Immature natural killer cell (primary cell): ENCODE results near the gene WDR83. TPM values are rescaled to one million over a fixed set of nuclear protein-coding genes. Genes with fewer than 3 reads are reported as not detected.

Source experiments
- DNase-seq, 3 donors: peaks; one replicate each; pipeline ENCODE4 v3.0.0; 2022; ENCODE audit warnings: mixed read lengths in 1 of 3
- H3K27ac Mint-ChIP-seq, 6 donors: one replicate each; pipeline ENCODE4 v1.8.0; 2020; ENCODE audit warnings: mixed read lengths in 6 of 6, mild to moderate bottlenecking in 5 of 6, inconsistent platforms in 4 of 6, moderate library complexity in 3 of 6
- H3K27me3 Mint-ChIP-seq, 3 donors: one replicate each; pipeline ENCODE4 v1.8.0; 2020 to 2021; ENCODE audit warnings: low read depth in 3 of 3, mild to moderate bottlenecking in 3 of 3, mixed read lengths in 3 of 3, moderate library complexity in 3 of 3, inconsistent platforms in 1 of 3
- H3K36me3 Mint-ChIP-seq, 3 donors: one replicate each; pipeline ENCODE4 v1.8.0; 2020; ENCODE audit warnings: mixed read lengths in 3 of 3, inconsistent platforms in 2 of 3, mild to moderate bottlenecking in 2 of 3
- H3K4me1 Mint-ChIP-seq, 2 donors: one replicate each; pipeline ENCODE4 v1.8.0; 2020; ENCODE audit warnings: inconsistent platforms in 2 of 2, mild to moderate bottlenecking in 2 of 2, mixed read lengths in 2 of 2, moderate library complexity in 1 of 2
- H3K4me3 Mint-ChIP-seq, 5 donors: one replicate each; pipeline ENCODE4 v1.8.0; 2020; ENCODE audit warnings: mild to moderate bottlenecking in 5 of 5, mixed read lengths in 5 of 5, inconsistent platforms in 3 of 5, moderate library complexity in 3 of 5
- H3K9me3 Mint-ChIP-seq, 6 donors: one replicate each; pipeline ENCODE4 v1.8.0; 2020; ENCODE audit warnings: mild to moderate bottlenecking in 6 of 6, mixed read lengths in 6 of 6, inconsistent platforms in 4 of 6, moderate library complexity in 3 of 6
- polyA plus RNA-seq, 3 donors: library from polyadenylated mRNA; unstranded; fragments of 300-500 nt; fragmentation: Illumina TruSeq; gene quantifications; one replicate each; pipeline ENCODE4 v1.2.3, GENCODE V29; 2021

Gene WDR83
- polyA plus RNA-seq, 3 donors from 2014 or later = 19.9 to 30.1 (median 23.2) TPM

DNA sequence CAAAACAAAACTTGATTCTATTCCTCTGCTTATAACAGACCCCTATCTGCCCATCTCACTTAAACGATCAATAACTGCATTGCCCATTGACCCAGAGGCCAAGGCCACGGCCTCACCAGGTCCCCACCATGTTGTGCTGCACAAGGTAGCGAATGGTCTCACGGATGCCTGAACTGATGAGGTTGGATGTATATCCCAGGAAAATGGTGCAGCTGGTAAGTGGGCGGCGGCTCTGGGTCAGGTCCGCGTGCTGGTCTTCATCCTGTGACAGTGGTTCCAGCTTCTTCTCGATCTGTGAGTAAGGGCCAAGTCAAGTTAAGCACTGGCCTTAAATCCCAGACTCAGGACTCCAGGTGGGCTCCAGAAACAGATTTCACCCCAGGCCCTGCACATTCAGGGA, 13.4 kb downstream of the WDR83 start:
- Mint-ChIP-seq H3K27me3 (peaks cover 14 to 22% (median 18%) of the 10 kb centered on the region in 3 donors), H3K36me3 (peaks cover 9 to 19% (median 11%) of the 10 kb centered on the region in 3 donors), H3K9me3 (no peaks in the 10 kb centered on the region), H3K27ac (peak overlapping the region in 4 of 6 donors; percentile 10 to 69 (median 31)), H3K4me1 (peaks cover 29 to 32% of the 10 kb centered on the region in 2 donors), H3K4me3 (peak overlapping the region; percentile 17 to 94 (median 60))
- DNase-seq = no peak

- H3K27ac Mint-ChIP-seq = peak within 1 kb of the TSS; percentile 93 to 98 (median 95)
- peaks cover 14 to 23% (median 22%) of the 10 kb centered on the region in 3 donors for H3K27me3 Mint-ChIP-seq
- H3K4me3 Mint-ChIP-seq = peak within 1 kb of the TSS; percentile 94 to 99 (median 96)
- peaks cover 27 to 30% of the 10 kb centered on the region in 2 donors for H3K4me1 Mint-ChIP-seq
- H3K9me3 Mint-ChIP-seq = no peaks in the 10 kb centered on the region
- H3K36me3 Mint-ChIP-seq = peaks cover 7 to 17% (median 9%) of the 10 kb centered on the region in 3 donors
- DNase-seq = peak; percentile 91 to 95 (median 93)
Observed at GRCh38 chr19:12681074-12681987, 14.7 kb downstream of the WDR83 start, which contains the start of gene DHPS. Gene DHPS (minus strand): TSS chr19:12681880. CDS start chr19:12681766, 114 bp downstream.

DNA sequence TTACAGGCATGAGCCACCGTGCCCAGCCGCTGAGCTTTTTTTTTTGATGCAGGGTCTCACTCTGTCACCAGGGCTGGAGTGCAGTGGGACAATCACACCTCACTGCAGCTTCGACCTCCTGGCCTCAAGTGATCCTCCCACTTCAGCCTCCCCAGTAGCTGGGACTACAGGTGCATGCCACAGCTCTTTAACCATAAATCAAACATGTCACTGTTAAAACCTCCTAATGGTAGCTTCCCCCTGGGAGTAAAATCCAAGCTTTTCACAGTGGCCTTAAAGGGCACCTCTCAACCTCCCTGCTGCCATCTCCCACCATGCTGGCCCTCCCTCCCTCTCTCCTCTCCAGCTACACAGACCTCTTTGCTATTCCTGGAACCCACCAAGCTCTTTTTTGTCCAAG, 19.2 kb downstream of the WDR83 start:
- Mint-ChIP-seq H3K4me3 (no peak overlapping the region), H3K36me3 (peaks cover 0 to 5% (median 4%) of the 10 kb centered on the region in 3 donors), H3K27me3 (peaks cover 14 to 23% (median 15%) of the 10 kb centered on the region in 3 donors), H3K9me3 (no peaks in the 10 kb centered on the region), H3K27ac (no peak overlapping the region), H3K4me1 (peaks cover 9% of the 10 kb centered on the region in 2 donors)
- no peak for DNase-seq

GRCh38 chr19:12687496-12688196, 21.0 kb downstream of the WDR83 start, which contains the start of gene GNG14:
Gene GNG14 (plus strand): TSS chr19:12687998. CDS start chr19:12688049, 51 bp downstream.
- H3K36me3 Mint-ChIP-seq = no peaks in the 10 kb centered on the region
- H3K4me1 Mint-ChIP-seq = no peaks in the 10 kb centered on the region
- H3K27ac Mint-ChIP-seq = no peak within 1 kb of the TSS

DNA sequence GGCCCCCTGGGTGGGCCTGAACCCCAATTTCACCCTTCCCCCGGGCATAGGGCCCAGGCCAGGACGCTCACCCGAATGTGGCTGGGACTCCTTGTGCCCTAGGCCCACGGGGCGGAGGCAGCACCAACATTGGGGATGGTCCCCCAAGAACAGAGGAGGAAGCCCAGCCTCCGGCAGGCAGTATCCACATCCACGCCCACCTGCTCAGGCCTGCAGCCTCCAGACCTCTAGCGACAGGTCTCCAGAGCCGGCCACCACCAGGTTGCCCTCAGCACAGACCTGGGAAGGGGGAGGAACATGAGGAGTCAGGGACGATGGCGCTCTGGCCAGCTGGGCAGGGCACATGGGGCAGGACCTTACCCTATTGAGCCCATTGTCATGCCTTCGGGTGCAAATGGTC, 22.4 kb downstream of the WDR83 start:
- H3K9me3 Mint-ChIP-seq = no peaks in the 10 kb centered on the region
- H3K27me3 Mint-ChIP-seq = peaks cover 2 to 6% (median 2%) of the 10 kb centered on the region in 3 donors
- no peaks in the 10 kb centered on the region for H3K36me3 Mint-ChIP-seq
- H3K4me3 Mint-ChIP-seq = no peak overlapping the region
- no peak overlapping the region for H3K27ac Mint-ChIP-seq
- H3K4me1 Mint-ChIP-seq = no peaks in the 10 kb centered on the region
- no peak for DNase-seq

More at GRCh38 chr19:12687496-12688196, 21.0 kb downstream of the WDR83 start, which contains the start of gene GNG14:
- H3K4me3 Mint-ChIP-seq = no peak within 1 kb of the TSS
- H3K9me3 Mint-ChIP-seq = no peaks in the 10 kb centered on the region
- peaks cover 2 to 9% (median 3%) of the 10 kb centered on the region in 3 donors for H3K27me3 Mint-ChIP-seq
- DNase-seq = no peak

GRCh38 chr19:12689581-12690216, 23.1 kb downstream of the WDR83 start:
- Mint-ChIP-seq H3K27ac (no peak overlapping the region), H3K4me3 (no peak overlapping the region), H3K9me3 (no peaks in the 10 kb centered on the region), H3K27me3 (peaks cover 2 to 4% (median 2%) of the 10 kb centered on the region in 3 donors), H3K36me3 (no peaks in the 10 kb centered on the region), H3K4me1 (no peaks in the 10 kb centered on the region)
- DNase-seq = no peak

DNA sequence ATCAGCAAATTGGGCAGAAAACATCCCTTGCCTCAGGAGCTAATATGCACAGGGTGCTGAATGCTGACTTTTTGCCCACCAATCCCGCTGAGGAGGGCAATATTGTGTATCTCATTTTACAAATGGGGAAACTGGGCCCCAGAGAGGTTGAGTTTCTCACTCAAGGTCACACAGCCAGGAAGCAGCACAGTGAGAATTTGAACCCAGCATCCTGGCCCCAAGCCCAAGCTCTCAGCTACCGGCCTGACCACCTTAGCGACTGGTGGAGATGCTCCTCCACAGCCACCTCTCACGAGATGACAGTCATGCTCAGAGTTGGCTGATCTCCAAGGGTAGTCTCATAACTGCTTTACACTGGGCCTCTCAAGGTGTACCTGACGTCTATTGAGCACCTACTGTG, 26.4 kb downstream of the WDR83 start:
- Mint-ChIP-seq H3K27ac (no peak overlapping the region), H3K9me3 (no peaks in the 10 kb centered on the region), H3K4me3 (no peak overlapping the region)

GRCh38 chr19:12694641-12695040, 28.0 kb downstream of the WDR83 start:
- H3K27ac Mint-ChIP-seq = no peak overlapping the region
- peaks cover 0 to 3% (median 0%) of the 10 kb centered on the region in 3 donors for H3K36me3 Mint-ChIP-seq
- no peaks in the 10 kb centered on the region for H3K9me3 Mint-ChIP-seq
- H3K27me3 Mint-ChIP-seq = peaks cover 3 to 8% (median 6%) of the 10 kb centered on the region in 3 donors
- peak overlapping the region in 1 of 5 donors; percentile 94 for H3K4me3 Mint-ChIP-seq
- no peak for DNase-seq
- peaks cover 11 to 14% of the 10 kb centered on the region in 2 donors for H3K4me1 Mint-ChIP-seq

More for the DNA sequence above, 26.4 kb downstream of the WDR83 start:
- Mint-ChIP-seq H3K36me3 (no peaks in the 10 kb centered on the region), H3K4me1 (peaks cover 9% of the 10 kb centered on the region in 2 donors), H3K27me3 (peaks cover 3 to 8% (median 4%) of the 10 kb centered on the region in 3 donors)
- no peak for DNase-seq

DNA sequence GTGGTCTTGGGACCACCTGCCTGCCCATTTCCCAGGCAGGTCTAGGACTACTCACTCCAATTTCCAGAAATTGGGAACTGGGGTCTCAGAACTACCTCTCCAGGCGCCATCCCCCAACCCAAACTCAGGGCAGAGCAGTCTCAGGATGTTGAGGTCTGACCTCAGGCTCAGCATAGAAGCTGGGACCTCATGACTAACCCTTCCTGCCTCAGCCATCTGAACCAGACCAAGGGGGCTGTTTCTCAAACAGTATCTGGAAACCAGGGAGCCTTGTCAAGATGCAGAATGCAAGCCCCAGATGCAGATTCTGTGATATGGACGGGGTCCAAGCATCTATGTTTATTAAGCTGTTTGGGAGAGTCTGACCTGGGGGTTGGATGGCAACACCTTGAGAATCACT, 28.5 kb downstream of the WDR83 start:
- no peaks in the 10 kb centered on the region for H3K9me3 Mint-ChIP-seq
- H3K4me3 Mint-ChIP-seq = peak overlapping the region in 4 of 5 donors; percentile 25 to 94 (median 46)
- no peak for DNase-seq
- H3K27me3 Mint-ChIP-seq = peaks cover 3 to 8% (median 6%) of the 10 kb centered on the region in 3 donors
- H3K4me1 Mint-ChIP-seq = peaks cover 11 to 14% of the 10 kb centered on the region in 2 donors
- peaks cover 0 to 3% (median 0%) of the 10 kb centered on the region in 3 donors for H3K36me3 Mint-ChIP-seq
- H3K27ac Mint-ChIP-seq = no peak overlapping the region

DNA sequence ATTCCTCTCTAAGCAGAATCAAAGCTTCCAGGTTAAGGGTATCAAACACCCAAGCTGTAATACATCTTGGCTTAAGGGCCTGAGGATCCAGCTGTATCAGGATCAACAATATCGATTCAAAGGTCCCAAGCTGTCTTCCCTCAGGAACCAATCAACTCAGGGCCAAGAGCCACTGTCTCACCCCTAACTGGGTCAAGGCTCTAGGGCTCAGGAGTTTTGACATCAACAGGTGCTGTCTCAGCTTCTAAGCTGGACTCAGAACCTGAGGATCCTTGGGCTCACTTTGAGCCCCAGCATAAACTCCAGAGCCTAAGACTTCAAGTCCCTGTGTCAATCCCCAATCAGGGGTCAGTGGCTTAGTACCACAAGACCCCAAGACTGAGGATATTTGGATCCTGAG, 28.9 kb downstream of the WDR83 start:
- DNase-seq = no peak
- Mint-ChIP-seq H3K27ac (peak overlapping the region in 1 of 6 donors; percentile 67), H3K9me3 (no peaks in the 10 kb centered on the region), H3K4me1 (peaks cover 11 to 14% of the 10 kb centered on the region in 2 donors), H3K36me3 (peaks cover 0 to 3% (median 0%) of the 10 kb centered on the region in 3 donors), H3K4me3 (peak overlapping the region; percentile 67 to 94 (median 75)), H3K27me3 (peaks cover 3 to 8% (median 6%) of the 10 kb centered on the region in 3 donors)

GRCh38 chr19:12695997-12696365, 29.4 kb downstream of the WDR83 start:
- H3K27me3 Mint-ChIP-seq = peaks cover 3 to 8% (median 6%) of the 10 kb centered on the region in 3 donors
- H3K36me3 Mint-ChIP-seq = peaks cover 0 to 3% (median 0%) of the 10 kb centered on the region in 3 donors
- peak overlapping the region in 5 of 6 donors; percentile 51 to 98 (median 91) for H3K27ac Mint-ChIP-seq
- peaks cover 11 to 14% of the 10 kb centered on the region in 2 donors for H3K4me1 Mint-ChIP-seq
- DNase-seq = no peak
- no peaks in the 10 kb centered on the region for H3K9me3 Mint-ChIP-seq
- H3K4me3 Mint-ChIP-seq = peak overlapping the region; percentile 90 to 94 (median 93)

DNA sequence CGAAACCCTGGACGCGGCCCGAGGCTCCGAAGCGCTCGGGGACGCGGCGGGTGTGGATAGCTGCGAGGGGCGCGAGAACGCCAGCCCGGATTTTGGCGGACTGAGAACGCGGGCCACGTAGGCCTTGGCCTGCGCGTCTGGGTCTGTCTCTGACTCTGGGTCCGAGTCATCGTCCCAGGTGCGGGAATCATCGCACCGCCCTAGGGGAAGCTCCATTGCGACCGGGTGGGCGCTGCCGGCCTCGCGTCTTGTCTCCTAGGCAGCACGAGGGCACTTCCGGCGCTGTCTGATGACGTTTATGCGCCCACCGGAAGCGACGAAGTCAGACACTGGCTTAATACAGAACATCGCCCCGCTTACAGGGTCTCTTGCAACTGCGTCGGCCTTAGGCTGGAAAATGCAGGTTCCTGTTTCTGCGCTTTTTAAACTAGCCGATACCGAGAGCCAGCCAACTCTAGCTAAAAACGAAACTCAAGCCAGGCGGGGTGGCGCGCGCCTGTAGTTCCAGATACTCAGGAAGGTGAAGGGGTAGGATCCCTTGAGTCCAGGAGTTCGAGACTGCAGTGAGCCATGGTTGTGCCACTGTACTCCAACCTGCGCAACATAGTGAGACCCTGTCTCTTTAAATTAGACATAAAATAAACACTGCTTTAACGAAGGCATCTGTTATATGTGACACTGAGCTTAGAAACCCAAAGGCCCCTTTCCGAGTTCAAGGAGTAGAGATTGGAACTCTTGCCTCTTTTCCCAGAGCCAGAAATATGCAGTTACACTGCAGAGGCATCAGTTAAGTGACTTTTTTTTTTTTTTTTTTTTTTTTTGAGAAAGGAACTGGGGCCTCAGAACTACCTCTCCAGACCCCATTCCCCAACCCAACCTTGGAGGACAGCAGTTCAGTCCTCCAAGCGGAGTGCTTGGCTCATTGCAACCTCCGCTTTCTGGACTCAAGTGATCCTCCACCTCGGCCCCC, 30.0 kb downstream of the WDR83 start, which contains the start of gene FBXW9:
Gene FBXW9 (minus strand): TSS at position 266 of the 970 bp plus-strand sequence. CDS start 50 bp downstream, at position 216.
- Mint-ChIP-seq H3K27me3 (peaks cover 3 to 8% (median 6%) of the 10 kb centered on the region in 3 donors), H3K4me1 (peaks cover 11 to 14% of the 10 kb centered on the region in 2 donors), H3K4me3 (peak within 1 kb of the TSS; percentile 90 to 94 (median 93)), H3K27ac (peak within 1 kb of the TSS; percentile 91 to 98 (median 96)), H3K9me3 (no peaks in the 10 kb centered on the region), H3K36me3 (peaks cover 0 to 3% (median 0%) of the 10 kb centered on the region in 3 donors)
- DNase-seq = peak; percentile 93 to 95 (median 93)
